GM12874 (cell line): Measurements from ENCODE around the gene LCN2.

ENCODE experiments used
- CTCF ChIP-seq: IDR thresholded peaks from 2 replicates; pipeline ENCODE4 v1.5.1; 2011; ENCODE audit warnings: low read depth, mild to moderate bottlenecking, control low read depth, low read length, moderate library complexity; ENCODE audit not compliant: insufficient read depth

Gene LCN2

GRCh38 chr9:128149001-128149701 lies at the start of gene LCN2:
Gene LCN2, plus strand, starts transcription at chr9:128149453. Its CDS starts 73 bp downstream, at chr9:128149526.
- TF ChIP-seq CTCF: no peak

GRCh38 chr9:128099932-128100491 lies 49.2 kb upstream of the LCN2 start:
- no peak for TF ChIP-seq CTCF

GRCh38 chr9:128100581-128100980 lies 48.7 kb upstream of the LCN2 start:
- TF ChIP-seq CTCF: no peak

- no peak for TF ChIP-seq CTCF
These were observed 48.0 kb upstream of the LCN2 start for GRCh38 chr9:128101231-128101661.

GRCh38 chr9:128101690-128102089 lies 47.6 kb upstream of the LCN2 start:
- TF ChIP-seq CTCF: no peak

- no peak for TF ChIP-seq CTCF
These were observed 47.1 kb upstream of the LCN2 start for GRCh38 chr9:128102196-128102595.

- TF ChIP-seq CTCF: no peak
These were observed 46.2 kb upstream of the LCN2 start for GRCh38 chr9:128102861-128103588.
